PC-9 (cell line): ENCODE measurements around the gene TCF12.

Experiments used
- EZH2 ChIP-seq: fragments of 200-600 bp; sonication (generic); IDR thresholded peaks from 2 replicates; pipeline ENCODE4 v1.8.0; 2017; ENCODE audit warnings: antibody characterized with exemption, low read depth
- TF ChIP-seq, protein P1 (sequence below): fragments of 200-600 bp; sonication (generic); conservative IDR thresholded peaks from 2 replicates; pipeline ENCODE4 v1.6.1; 2017; ENCODE audit warnings: mixed run types, antibody characterized with exemption, mild to moderate bottlenecking, moderate library complexity

DNA sequence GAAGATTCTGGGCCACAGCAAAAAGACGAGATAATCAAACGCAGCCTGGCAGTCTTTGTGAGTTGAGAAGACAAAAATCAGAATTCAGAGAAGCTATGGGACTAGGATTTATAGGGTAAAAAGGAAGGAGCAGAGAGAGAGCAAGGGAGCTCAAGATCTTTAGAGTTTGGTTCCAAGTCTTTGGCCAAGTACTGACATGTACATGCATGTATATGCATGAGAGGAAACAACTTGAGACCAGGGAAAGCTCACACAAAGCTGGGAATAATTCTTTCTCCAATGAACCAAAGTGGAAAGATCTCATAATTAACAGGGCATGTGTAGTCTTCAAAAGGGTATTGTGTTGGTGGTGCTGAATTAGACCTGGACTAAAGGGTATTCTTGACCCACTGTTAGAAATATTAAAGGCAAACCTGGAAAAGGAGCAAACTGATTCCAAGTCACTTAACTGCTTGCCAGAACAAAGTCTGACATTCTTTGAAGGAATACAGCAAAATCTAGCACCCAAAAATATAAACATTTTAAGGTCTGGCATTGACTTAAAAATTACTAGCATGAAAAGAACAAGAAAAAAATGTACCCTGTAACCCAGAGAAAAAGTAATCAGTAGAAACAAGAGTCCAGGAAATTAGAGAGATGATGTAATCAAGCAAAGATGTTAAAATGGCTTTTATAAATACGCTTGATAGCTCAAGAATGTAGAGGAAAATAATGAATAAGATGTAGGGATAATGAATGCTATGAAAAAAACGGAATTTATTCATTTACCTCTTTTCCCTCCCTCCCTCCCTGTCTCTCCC lies 231.8 kb downstream of the TCF12 start:
- TF ChIP-seq, protein P1, sequence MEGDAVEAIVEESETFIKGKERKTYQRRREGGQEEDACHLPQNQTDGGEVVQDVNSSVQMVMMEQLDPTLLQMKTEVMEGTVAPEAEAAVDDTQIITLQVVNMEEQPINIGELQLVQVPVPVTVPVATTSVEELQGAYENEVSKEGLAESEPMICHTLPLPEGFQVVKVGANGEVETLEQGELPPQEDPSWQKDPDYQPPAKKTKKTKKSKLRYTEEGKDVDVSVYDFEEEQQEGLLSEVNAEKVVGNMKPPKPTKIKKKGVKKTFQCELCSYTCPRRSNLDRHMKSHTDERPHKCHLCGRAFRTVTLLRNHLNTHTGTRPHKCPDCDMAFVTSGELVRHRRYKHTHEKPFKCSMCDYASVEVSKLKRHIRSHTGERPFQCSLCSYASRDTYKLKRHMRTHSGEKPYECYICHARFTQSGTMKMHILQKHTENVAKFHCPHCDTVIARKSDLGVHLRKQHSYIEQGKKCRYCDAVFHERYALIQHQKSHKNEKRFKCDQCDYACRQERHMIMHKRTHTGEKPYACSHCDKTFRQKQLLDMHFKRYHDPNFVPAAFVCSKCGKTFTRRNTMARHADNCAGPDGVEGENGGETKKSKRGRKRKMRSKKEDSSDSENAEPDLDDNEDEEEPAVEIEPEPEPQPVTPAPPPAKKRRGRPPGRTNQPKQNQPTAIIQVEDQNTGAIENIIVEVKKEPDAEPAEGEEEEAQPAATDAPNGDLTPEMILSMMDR: no peak
- no peak for TF ChIP-seq EZH2
